GM10248 (cell line): ENCODE data around the gene PDHX.

Source experiments
- CTCF ChIA-PET: fragments of 300-600 bp; sonication (Branson Sonifier 250); formaldehyde crosslinking; extraction: SDS; loops from one replicate; lab custom pipeline; 2021; ENCODE audit warnings: antibody characterized with exemption; lab: Yijun Ruan, JAX
- POLR2A ChIA-PET: fragments of 350-650 bp; sonication (Branson Sonifier 250); formaldehyde crosslinking; extraction: SDS; loops from one replicate; lab custom pipeline; 2020; ENCODE audit warnings: antibody characterized with exemption; lab: Yijun Ruan, JAX
- DNase-seq: peaks from one replicate; pipeline ENCODE4 v3.0.0; 2012; ENCODE audit errors: extremely low spot score
- CTCF ChIP-seq: IDR thresholded peaks from 2 replicates; pipeline ENCODE4 v1.5.1; 2012; ENCODE audit warnings: mild to moderate bottlenecking, low read depth; ENCODE audit errors: extremely low read depth, missing control alignments, control extremely low read depth

Gene PDHX

GRCh38 chr11:34959770-34960169 lies 43.4 kb downstream of the PDHX start:
- ChIA-PET POLR2A (no interaction called here), CTCF (interaction anchor here (1.2 kb wide), 1 partner anchor 17 kb away, joined by 3 read pairs; no protein-coding TSS in a partner anchor)
- no peak for TF ChIP-seq CTCF
- DNase-seq = no peak

DNA sequence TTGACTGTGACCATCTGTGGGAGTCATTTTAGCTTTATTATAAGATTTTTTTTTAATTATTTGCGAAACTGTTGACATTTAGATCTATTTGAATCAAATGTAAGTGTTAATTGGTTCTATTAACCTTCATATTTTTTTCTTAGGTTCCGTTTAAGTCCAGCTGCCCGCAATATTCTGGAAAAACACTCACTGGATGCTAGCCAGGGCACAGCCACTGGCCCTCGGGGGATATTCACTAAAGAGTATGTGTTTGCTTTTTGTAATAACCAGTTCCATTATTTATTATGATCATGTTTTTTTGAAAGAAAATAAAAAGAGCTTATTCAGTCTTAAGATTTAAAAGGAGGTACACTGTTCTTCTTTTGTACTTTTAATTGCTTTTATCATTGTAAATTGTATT lies 43.9 kb downstream of the PDHX start:
- ChIA-PET POLR2A (no interaction called here), CTCF (interaction anchor here (1.1 to 1.2 kb wide), 3 partner anchors 10 to 17 kb away, joined by 3 to 4 read pairs (median 3); no protein-coding TSS in a partner anchor)
- no peak for TF ChIP-seq CTCF
- DNase-seq = no peak

GRCh38 chr11:34962034-34962433 lies 45.6 kb downstream of the PDHX start:
- ChIA-PET CTCF (no interaction called here), POLR2A (no interaction called here)
- no peak for DNase-seq
- TF ChIP-seq CTCF = no peak

- ChIA-PET CTCF (no interaction called here), POLR2A (no interaction called here)
- no peak for DNase-seq
- no peak for TF ChIP-seq CTCF
Observed at GRCh38 chr11:34963351-34963750, 46.9 kb downstream of the PDHX start.

DNA sequence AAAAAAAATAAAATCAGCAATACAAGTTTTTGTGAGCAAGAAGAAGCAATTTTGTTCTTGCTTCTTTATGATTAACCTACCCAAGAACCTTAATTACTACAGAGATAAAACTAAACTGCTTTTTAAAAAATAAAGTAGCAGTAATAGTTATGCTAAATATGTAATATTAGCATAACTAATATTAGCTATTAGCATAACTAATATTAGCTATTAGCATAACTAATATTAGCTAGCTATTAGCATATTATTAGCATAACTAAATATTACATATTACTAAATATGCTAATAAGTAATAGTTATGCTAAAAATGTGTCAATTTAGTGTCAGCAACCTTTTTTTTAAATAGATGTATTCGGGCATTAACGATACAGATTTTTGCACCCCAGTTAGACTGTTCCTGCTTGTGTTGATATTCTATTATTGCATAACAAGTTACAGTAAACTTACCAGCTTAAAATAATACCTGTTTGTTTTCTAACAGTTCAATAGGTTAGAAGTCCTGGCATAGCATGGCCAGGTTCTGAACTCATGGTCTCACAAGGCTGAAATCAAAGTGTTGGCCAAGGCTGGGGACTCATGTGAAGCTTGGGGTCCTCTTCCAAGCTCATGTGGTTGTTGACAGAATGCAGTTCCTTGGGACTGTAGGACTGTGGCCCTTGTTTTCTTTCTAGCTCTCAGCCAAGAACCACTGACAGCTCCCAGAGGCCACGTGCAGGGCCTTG lies 48.4 kb downstream of the PDHX start:
- TF ChIP-seq CTCF = no peak
- POLR2A ChIA-PET = no interaction called here
- CTCF ChIA-PET = interaction anchor here (0.8 to 1.3 kb wide), 4 partner anchors 10 to 38 kb away, joined by 3 to 5 read pairs (median 4); no protein-coding TSS in a partner anchor
- no peak for DNase-seq

- TF ChIP-seq CTCF = no peak
- no peak for DNase-seq
- ChIA-PET CTCF (no interaction called here), POLR2A (no interaction called here)
Observed at GRCh38 chr11:34968862-34969261, 52.4 kb downstream of the PDHX start.
